Chondrocyte (in vitro differentiated cells): ENCODE measurements around the gene BRICD5. TPM values are rescaled to one million over a fixed set of nuclear protein-coding genes. Genes with fewer than 3 reads are reported as not detected.
"Not testable (repeated sequence)": the region's sequence is repeated elsewhere in the genome, so short reads cannot be mapped to it uniquely, and the experiment has no call there.

Experiments
- DNase-seq: peaks from one replicate; pipeline ENCODE4 v3.0.0; 2021; ENCODE audit warnings: mixed read lengths, low spot score
- H3K27ac Mint-ChIP-seq: one replicate; pipeline ENCODE4 v1.8.0; 2021; ENCODE audit warnings: mild to moderate bottlenecking, moderate library complexity, mixed read lengths; ENCODE audit not compliant: unreplicated experiment
- H3K27me3 Mint-ChIP-seq: 2 replicates; pipeline ENCODE4 v1.8.0; 2021; ENCODE audit warnings: low read depth, mixed read lengths
- H3K36me3 Mint-ChIP-seq: 2 replicates; pipeline ENCODE4 v1.8.0; 2021; ENCODE audit warnings: low read depth, mixed read lengths
- H3K4me1 Mint-ChIP-seq: 2 replicates; pipeline ENCODE4 v1.8.0; 2021; ENCODE audit warnings: low read depth, mild to moderate bottlenecking, mixed read lengths
- H3K4me3 Mint-ChIP-seq: one replicate; pipeline ENCODE4 v1.8.0; 2021; ENCODE audit warnings: mild to moderate bottlenecking, moderate library complexity, mixed read lengths; ENCODE audit not compliant: unreplicated experiment
- H3K9me3 Mint-ChIP-seq: 2 replicates; pipeline ENCODE4 v1.8.0; 2021; ENCODE audit warnings: low read depth, mixed read lengths
- long read RNA-seq: library from polyadenylated mRNA; stranded (forward); transcript quantifications from one replicate; pipeline ENCODE4 v2.0.0, GENCODE V29; 2021
- total RNA-seq: library from RNA; stranded (reverse); gene quantifications from 3 replicates; pipeline ENCODE4 v1.2.1, GENCODE V29; 2021
- TF ChIP-seq, protein P1 (sequence below): fragments of 200-600 bp; sonication (generic); IDR thresholded peaks from 2 replicates; pipeline ENCODE4 v1.5.0; 2021; ENCODE audit warnings: antibody characterized with exemption, mild to moderate bottlenecking, moderate library complexity

Gene BRICD5
- total RNA-seq: 5.4 to 7.3 TPM (median 6.9 TPM) in 3 replicates
- long read RNA-seq, partial matches to known transcripts: 4 of 20 reads
- long read RNA-seq, other reads (novel, unspliced or antisense): 14 of 20 reads

DNA sequence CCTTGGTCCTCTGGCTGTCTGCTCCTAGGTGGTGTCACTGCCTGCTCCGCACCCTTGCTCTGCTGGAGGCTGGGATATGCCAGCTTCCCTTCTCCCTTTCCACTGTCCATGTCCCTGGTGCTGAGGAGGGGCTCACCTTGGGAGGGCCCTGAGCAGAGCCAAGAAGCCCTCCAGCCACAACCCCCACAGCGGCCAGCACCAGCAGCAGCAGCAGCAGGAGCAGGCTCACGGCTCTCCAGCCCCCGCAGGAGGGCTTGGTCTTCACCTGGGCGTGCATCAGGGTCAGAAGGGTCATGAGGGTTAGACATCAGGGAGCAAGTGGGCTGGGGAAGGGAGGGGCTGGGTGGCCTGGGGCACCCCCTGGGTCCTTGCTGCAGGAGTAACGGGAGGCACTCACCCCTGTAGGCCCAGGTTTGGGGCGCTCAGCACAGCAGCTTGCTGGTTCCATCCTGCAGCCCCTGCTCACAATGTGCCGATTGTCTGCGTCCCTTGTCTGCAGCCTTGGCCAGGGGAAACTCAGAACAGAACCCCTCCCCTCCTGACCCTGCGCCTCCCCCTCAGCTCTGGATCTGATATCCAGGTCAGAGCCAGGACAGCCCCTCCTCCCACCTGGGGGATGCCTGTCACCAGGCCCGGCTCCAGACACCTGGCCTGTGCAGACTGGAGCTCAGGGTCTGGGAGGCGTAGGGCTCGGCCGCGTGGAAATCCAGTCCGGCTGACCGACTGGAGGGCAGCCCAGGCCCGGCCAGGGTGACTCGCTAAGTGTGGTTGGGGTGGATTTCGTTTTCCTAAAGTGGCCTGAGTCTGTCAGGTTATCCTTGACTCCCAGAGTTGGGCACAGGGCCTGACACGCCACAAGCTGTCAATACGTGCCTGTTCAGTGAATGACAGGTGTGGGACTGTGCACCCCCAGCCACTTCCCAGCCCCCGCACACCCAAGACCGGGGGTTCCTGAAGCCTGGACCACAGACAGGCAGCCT lies at the start of gene BRICD5:
TSS of gene BRICD5 (minus strand) at position 478 of the 980 bp plus-strand sequence. CDS start at position 448, 30 bp downstream.
- TF ChIP-seq, protein P1, sequence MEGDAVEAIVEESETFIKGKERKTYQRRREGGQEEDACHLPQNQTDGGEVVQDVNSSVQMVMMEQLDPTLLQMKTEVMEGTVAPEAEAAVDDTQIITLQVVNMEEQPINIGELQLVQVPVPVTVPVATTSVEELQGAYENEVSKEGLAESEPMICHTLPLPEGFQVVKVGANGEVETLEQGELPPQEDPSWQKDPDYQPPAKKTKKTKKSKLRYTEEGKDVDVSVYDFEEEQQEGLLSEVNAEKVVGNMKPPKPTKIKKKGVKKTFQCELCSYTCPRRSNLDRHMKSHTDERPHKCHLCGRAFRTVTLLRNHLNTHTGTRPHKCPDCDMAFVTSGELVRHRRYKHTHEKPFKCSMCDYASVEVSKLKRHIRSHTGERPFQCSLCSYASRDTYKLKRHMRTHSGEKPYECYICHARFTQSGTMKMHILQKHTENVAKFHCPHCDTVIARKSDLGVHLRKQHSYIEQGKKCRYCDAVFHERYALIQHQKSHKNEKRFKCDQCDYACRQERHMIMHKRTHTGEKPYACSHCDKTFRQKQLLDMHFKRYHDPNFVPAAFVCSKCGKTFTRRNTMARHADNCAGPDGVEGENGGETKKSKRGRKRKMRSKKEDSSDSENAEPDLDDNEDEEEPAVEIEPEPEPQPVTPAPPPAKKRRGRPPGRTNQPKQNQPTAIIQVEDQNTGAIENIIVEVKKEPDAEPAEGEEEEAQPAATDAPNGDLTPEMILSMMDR: no peak
- peaks cover 7% of the 10 kb centered on the region for H3K36me3 Mint-ChIP-seq
- no peaks in the 10 kb centered on the region for H3K9me3 Mint-ChIP-seq
- H3K27ac Mint-ChIP-seq: no peak within 1 kb of the TSS
- peaks cover 39% of the 10 kb centered on the region for H3K4me1 Mint-ChIP-seq
- DNase-seq: no peak
- no peak within 1 kb of the TSS for H3K4me3 Mint-ChIP-seq
- no peaks in the 10 kb centered on the region for H3K27me3 Mint-ChIP-seq

DNA sequence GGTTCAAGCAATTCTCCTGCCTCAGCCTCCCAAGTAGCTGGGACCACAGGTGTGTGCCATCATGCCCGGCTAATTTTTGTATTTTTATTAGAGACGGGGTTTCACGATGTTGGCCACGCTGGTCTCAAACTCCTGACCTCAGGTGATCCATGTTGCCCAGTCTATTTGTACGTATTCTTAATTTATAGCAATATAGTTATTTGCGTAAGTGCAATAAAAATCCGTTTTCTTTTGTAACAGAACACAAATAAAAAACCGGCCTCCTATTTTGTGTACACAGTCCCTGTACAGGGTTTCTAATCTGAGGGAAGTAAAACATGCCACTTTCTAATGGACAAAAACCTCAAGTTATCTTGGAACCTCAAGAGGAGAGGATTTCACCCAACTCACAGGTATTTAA lies 49.6 kb upstream of the BRICD5 start:
- H3K9me3 Mint-ChIP-seq: no peaks in the 10 kb centered on the region
- H3K27ac Mint-ChIP-seq: no peak overlapping the region
- no peak overlapping the region for H3K4me3 Mint-ChIP-seq
- TF ChIP-seq, protein P1: no peak
- no peaks in the 10 kb centered on the region for H3K27me3 Mint-ChIP-seq
- no peak for DNase-seq
- H3K36me3 Mint-ChIP-seq: peaks cover 27% of the 10 kb centered on the region
- peaks cover 14% of the 10 kb centered on the region for H3K4me1 Mint-ChIP-seq

DNA sequence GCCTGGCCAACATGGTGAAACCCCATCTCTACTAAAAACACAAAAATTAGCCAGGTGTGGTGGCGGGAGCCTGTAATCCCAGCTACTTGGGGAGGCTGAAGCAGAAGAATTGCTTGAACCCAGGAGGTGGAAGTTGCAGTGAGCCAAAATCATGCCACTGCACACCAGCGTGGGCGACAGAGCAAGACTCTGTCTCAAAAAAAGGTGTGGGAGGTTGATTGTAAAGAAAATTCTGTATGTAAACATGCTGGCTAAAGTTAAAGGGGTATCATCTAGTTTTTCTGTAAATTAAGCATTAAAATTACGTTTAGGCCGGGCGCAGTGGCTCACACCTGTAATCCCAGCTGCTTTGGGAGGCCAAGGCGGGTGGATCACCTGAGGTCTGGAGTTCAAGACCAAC lies 47.9 kb upstream of the BRICD5 start:
- not testable (repeated sequence) for DNase-seq, H3K4me3 Mint-ChIP-seq, H3K27me3 Mint-ChIP-seq, H3K27ac Mint-ChIP-seq, H3K4me1 Mint-ChIP-seq, H3K9me3 Mint-ChIP-seq
- peaks cover 26% of the 10 kb centered on the region for H3K36me3 Mint-ChIP-seq

DNA sequence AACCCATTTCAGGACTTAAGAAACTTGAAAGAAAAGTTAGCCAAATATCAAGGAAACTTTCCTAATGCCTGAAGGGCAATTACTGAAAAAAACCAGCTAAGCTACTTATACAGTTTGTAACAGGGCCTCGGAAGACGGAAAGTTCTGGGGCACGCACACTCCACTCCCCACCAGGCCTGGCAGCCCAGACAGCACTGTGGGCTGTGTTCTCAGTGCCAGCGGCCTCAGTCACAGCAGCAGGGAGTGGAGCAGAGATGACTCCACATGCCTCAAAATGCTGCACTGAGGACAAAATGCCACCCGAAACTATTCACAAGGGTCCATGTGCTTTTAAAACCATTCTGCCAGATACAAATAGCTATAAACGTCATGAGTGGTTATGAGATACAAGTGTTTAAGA lies 47.1 kb upstream of the BRICD5 start:
- Mint-ChIP-seq H3K9me3 (no peaks in the 10 kb centered on the region), H3K27ac (no peak overlapping the region), H3K27me3 (no peaks in the 10 kb centered on the region), H3K4me3 (no peak overlapping the region), H3K4me1 (peaks cover 3% of the 10 kb centered on the region), H3K36me3 (peaks cover 32% of the 10 kb centered on the region)
- no peak for DNase-seq
- TF ChIP-seq, protein P1: no peak

- no peak for DNase-seq
- no peaks in the 10 kb centered on the region for H3K27me3 Mint-ChIP-seq
- H3K36me3 Mint-ChIP-seq: peaks cover 25% of the 10 kb centered on the region
- H3K4me3 Mint-ChIP-seq: no peak overlapping the region
- TF ChIP-seq, protein P1: no peak
- H3K27ac Mint-ChIP-seq: peak overlapping the region; percentile 32
- peaks cover 7% of the 10 kb centered on the region for H3K4me1 Mint-ChIP-seq
- no peaks in the 10 kb centered on the region for H3K9me3 Mint-ChIP-seq
These were observed 46.0 kb upstream of the BRICD5 start for GRCh38 chr16:2256531-2257140.
